ENCODE measurements around the gene MRPL47. TPM values are rescaled to one million over a fixed set of nuclear protein-coding genes. Genes with fewer than 3 reads are reported as not detected.
A peak's percentile ranks its signal among the peaks of the same experiment; 100 is the strongest.

The MRPL47 gene
- total and polyA plus RNA-seq, 9 of the 15 experiments (the other 6 are each of a cell fraction or from before 2014, with no cell fraction given): 101 to 437 (median 141) TPM

DNA sequence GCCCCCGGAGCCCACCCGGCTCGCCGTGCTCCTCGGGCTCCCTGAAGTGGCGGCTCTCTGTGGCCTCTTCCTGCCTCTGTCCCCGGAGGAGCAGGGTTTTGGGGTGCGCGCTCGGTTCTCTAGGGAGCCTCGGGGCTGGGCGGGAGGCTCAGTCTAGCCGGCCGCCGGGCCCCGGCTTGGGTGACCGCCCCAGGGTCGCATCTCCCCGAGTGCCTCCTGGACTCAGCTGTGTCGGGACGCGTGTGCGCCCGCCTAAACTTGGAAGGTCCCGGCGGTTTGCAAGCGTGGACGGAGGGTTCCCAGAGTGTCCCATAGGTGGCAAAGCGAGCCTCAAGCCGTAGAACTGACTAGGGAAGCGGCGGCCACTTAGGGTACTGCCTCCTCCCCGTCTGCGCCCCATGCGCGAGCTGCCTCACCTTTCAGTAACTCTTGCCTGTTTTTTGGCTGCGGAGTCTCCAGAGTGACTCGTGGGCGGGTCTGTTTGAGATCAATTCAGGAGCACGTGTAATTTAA is 41.1 kb downstream of the MRPL47 start (continued):
- TF ChIP-seq TAL1 (IDR thresholded peaks at IDR 0.05): no peak
- TF ChIP-seq KDM4B (IDR thresholded peaks at IDR 0.05; ENCODE audit: borderline replicate concordance in 2 of 2, low read depth in 1 of 2): no peak
- no peak for TF ChIP-seq ZNF175 (CRISPR knock-in tag; IDR thresholded peaks at IDR 0.05; ENCODE audit: low read depth)
- no peak for TF ChIP-seq TEAD2 (tag; IDR thresholded peaks at IDR 0.05)
- no peak for TF ChIP-seq MTF1 (CRISPR knock-in tag; IDR thresholded peaks at IDR 0.05; ENCODE audit: borderline replicate concordance)
- TF ChIP-seq SMAD1 (IDR thresholded peaks at IDR 0.05; ENCODE audit: low read depth, low read length, partially characterized antibody): no peak
- TF ChIP-seq, protein P1, sequence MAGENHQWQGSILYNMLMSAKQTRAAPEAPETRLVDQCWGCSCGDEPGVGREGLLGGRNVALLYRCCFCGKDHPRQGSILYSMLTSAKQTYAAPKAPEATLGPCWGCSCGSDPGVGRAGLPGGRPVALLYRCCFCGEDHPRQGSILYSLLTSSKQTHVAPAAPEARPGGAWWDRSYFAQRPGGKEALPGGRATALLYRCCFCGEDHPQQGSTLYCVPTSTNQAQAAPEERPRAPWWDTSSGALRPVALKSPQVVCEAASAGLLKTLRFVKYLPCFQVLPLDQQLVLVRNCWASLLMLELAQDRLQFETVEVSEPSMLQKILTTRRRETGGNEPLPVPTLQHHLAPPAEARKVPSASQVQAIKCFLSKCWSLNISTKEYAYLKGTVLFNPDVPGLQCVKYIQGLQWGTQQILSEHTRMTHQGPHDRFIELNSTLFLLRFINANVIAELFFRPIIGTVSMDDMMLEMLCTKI (IDR thresholded peaks at IDR 0.05; ENCODE audit: partially characterized antibody): no peak
- no peak for TF ChIP-seq ZNF778 (CRISPR knock-in tag; IDR thresholded peaks at IDR 0.05)
- TF ChIP-seq ZNF830 (CRISPR knock-in tag; IDR thresholded peaks at IDR 0.05): no peak
- no peak for TF ChIP-seq SRF (CRISPR knock-in tag; IDR thresholded peaks at IDR 0.05)
- TF ChIP-seq EGR1 (conservative IDR thresholded peaks at IDR 0.05): no peak; the same call in 1 of the 2 replicates
- no peak for TF ChIP-seq ZNF41 (CRISPR knock-in tag; conservative IDR thresholded peaks at IDR 0.05)
- TF ChIP-seq, protein P2, sequence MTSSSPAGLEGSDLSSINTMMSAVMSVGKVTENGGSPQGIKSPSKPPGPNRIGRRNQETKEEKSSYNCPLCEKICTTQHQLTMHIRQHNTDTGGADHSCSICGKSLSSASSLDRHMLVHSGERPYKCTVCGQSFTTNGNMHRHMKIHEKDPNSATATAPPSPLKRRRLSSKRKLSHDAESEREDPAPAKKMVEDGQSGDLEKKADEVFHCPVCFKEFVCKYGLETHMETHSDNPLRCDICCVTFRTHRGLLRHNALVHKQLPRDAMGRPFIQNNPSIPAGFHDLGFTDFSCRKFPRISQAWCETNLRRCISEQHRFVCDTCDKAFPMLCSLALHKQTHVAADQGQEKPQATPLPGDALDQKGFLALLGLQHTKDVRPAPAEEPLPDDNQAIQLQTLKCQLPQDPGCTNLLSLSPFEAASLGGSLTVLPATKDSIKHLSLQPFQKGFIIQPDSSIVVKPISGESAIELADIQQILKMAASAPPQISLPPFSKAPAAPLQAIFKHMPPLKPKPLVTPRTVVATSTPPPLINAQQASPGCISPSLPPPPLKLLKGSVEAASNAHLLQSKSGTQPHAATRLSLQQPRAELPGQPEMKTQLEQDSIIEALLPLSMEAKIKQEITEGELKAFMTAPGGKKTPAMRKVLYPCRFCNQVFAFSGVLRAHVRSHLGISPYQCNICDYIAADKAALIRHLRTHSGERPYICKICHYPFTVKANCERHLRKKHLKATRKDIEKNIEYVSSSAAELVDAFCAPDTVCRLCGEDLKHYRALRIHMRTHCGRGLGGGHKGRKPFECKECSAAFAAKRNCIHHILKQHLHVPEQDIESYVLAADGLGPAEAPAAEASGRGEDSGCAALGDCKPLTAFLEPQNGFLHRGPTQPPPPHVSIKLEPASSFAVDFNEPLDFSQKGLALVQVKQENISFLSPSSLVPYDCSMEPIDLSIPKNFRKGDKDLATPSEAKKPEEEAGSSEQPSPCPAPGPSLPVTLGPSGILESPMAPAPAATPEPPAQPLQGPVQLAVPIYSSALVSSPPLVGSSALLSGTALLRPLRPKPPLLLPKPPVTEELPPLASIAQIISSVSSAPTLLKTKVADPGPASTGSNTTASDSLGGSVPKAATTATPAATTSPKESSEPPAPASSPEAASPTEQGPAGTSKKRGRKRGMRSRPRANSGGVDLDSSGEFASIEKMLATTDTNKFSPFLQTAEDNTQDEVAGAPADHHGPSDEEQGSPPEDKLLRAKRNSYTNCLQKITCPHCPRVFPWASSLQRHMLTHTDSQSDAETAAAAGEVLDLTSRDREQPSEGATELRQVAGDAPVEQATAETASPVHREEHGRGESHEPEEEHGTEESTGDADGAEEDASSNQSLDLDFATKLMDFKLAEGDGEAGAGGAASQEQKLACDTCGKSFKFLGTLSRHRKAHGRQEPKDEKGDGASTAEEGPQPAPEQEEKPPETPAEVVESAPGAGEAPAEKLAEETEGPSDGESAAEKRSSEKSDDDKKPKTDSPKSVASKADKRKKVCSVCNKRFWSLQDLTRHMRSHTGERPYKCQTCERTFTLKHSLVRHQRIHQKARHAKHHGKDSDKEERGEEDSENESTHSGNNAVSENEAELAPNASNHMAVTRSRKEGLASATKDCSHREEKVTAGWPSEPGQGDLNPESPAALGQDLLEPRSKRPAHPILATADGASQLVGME (CRISPR knock-in tag; IDR thresholded peaks at IDR 0.05): no peak
- no peak for TF ChIP-seq TSC22D4 (tag; IDR thresholded peaks at IDR 0.05)
- TF ChIP-seq, protein P3, sequence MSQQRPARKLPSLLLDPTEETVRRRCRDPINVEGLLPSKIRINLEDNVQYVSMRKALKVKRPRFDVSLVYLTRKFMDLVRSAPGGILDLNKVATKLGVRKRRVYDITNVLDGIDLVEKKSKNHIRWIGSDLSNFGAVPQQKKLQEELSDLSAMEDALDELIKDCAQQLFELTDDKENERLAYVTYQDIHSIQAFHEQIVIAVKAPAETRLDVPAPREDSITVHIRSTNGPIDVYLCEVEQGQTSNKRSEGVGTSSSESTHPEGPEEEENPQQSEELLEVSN (IDR thresholded peaks at IDR 0.05; ENCODE audit: borderline replicate concordance in 1 of 2, extremely low read depth in 1 of 2, insufficient read depth in 1 of 2, insufficient read length in 1 of 2, low read depth in 1 of 2, low read length in 1 of 2, poor library complexity in 1 of 2, severe bottlenecking in 1 of 2): peak in 1 of 2 experiments; percentile 42
- TF ChIP-seq, protein P4, sequence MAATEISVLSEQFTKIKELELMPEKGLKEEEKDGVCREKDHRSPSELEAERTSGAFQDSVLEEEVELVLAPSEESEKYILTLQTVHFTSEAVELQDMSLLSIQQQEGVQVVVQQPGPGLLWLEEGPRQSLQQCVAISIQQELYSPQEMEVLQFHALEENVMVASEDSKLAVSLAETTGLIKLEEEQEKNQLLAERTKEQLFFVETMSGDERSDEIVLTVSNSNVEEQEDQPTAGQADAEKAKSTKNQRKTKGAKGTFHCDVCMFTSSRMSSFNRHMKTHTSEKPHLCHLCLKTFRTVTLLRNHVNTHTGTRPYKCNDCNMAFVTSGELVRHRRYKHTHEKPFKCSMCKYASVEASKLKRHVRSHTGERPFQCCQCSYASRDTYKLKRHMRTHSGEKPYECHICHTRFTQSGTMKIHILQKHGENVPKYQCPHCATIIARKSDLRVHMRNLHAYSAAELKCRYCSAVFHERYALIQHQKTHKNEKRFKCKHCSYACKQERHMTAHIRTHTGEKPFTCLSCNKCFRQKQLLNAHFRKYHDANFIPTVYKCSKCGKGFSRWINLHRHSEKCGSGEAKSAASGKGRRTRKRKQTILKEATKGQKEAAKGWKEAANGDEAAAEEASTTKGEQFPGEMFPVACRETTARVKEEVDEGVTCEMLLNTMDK (IDR thresholded peaks at IDR 0.05; ENCODE audit: borderline replicate concordance, insufficient read depth, low read depth, low read length, poor library complexity, severe bottlenecking): peak; percentile 29
